ENCODE data around the gene FERMT3. TPM values are rescaled to one million over a fixed set of nuclear protein-coding genes. Genes with fewer than 3 reads are reported as not detected.
"Not testable (repeated sequence)": the region's sequence is repeated elsewhere in the genome, so short reads cannot be mapped to it uniquely, and the experiment has no call there.

Gene FERMT3
- polyA plus RNA-seq, 3 donors, result 4.3 to 6.8 (median 5.6) TPM

DNA sequence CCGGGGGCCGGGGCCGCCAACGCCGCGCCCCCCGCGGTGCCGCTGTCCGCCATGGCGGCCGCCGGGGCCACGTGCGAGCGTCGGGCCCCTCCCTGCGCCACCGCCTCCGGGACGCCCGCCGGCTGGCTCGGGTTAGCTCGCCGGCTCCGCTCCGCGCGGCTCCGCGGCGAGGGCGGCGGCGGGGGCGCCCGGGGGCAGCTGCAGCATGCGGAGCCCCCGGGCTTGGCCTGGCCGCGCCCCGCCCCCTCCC, 40.0 kb downstream of the FERMT3 start:
- DNase-seq (ENCODE audit: low read depth in 3 of 3, low spot score in 2 of 3), result not testable (repeated sequence)

DNA sequence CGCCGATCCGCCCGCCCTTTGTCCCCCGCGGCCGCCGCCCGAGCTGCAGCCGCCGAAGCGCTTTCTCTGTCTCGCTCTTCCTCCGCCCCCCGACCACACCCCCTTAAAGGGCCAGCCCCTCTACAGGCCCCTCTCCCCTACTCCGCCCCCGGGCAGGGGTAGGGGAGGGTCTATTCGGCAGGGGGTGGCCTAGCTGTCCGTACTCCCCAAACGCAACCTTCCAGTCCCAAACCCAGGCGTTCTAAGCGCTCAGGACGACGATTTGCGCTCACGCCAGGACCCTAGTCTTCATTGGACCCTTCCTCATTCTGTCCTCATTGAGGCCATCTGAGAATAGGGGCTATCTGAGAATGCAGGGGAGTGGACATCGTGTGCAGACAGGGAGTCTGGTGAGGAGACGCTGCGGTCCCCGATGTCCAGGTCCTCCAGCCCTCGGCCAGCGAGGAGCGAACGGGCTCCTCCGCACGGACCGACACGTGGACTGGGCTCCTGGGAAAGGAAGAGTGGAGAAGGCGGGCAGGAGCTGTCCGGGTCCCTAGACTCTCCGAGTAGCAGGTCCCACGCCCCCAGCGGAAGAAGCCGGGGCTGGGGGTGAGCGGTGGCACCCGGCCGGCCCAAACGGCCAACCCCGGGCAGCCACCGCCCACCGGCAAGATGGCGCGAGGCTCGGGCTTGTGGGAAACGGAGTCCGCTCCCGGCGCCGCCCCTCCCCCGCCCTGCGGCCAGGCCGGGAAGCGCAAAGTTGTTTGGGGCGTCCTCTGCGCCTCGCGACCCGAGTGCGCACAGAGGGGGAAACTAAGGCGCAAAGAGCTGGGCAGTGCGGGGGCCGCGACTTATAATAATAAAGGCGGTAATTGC, 40.6 kb downstream of the FERMT3 start, which contains the start of gene PPP1R14B:
PPP1R14B (minus strand) TSS at position 73 of the 858 bp plus-strand sequence. CDS start 270 bp downstream, outside the sequence.
- no peak for DNase-seq (ENCODE audit: low read depth in 3 of 3, low spot score in 2 of 3)

DNA sequence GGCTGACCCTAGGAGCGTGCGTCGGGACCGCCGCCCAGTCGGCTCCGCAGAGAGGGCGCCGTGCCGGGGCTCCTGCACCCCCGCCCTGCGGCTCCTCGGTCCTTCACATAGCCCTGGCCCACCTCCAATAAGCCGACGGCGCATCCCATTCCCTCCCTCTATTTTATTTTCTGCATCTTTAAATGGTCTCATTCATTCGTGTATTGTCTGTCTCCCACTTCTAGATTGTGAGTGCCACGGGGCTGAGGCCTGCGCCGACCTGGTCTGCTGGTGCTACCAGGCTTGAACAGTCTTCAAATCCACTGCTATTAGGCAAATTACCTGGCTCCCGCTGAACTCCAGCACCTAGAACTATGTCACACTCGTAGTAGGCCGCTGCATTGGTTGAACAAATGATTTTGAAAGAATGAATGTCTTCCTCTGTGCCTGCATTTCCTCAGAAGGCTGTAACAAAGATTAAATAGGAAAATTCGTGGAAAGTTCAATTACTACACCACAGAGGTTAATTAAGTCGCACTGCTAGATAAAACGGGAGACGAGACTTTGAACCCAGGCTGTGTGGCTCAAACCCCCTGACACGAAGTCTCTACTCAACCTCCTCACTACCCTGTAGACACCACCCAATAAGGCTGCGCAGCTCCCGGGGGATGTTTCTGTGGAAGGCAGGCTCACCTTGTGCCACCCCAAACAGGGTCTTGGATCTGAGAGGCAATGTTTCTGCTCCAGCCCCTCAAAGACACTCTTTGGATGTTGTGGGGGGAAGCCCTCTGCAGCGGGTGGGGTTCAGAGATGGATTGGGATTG, 41.4 kb downstream of the FERMT3 start:
- DNase-seq (ENCODE audit: low read depth in 3 of 3, low spot score in 2 of 3), result no peak

DNA sequence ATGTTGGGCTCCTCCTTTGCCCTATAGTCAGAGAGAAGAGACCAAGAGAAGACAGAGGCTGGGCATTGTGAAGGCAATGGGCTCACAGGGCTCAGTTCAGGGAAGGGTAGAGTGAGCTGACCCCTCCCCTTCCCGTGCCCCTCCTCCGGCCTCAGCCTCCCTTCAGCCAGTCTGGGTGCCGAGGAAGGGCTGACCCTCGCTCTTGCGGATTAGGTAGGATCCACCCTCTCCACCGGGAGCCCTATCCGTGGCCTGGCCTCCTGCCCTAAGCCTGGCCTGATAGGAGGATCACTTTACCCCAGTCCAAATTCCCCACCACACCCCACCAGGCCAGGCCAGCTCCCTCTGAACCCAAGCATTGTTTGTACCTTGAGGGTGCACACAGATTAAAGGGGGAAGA, 42.1 kb downstream of the FERMT3 start:
- DNase-seq (ENCODE audit: low read depth in 3 of 3, low spot score in 2 of 3), result no peak

DNA sequence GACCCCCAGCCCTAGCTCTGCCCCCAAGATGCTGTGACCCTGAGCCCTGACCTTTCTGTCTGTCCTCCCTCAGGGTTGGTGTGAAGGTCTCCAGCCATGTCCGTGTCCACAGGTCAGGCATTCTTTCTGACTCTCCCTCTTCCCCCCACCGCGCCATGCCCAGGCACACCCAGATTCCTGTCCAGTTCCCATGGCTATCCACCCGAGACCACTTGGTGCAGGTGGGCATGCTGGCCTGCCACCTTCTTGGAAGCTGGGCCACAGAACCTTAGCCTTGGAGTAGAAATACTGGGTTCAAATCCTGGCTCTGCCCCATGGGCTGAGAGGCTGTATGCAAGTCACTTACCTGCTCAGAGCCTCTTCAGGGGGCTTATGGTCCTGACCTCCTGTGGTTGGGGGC, 42.5 kb downstream of the FERMT3 start:
- no peak for DNase-seq (ENCODE audit: low read depth in 3 of 3, low spot score in 2 of 3)

DNA sequence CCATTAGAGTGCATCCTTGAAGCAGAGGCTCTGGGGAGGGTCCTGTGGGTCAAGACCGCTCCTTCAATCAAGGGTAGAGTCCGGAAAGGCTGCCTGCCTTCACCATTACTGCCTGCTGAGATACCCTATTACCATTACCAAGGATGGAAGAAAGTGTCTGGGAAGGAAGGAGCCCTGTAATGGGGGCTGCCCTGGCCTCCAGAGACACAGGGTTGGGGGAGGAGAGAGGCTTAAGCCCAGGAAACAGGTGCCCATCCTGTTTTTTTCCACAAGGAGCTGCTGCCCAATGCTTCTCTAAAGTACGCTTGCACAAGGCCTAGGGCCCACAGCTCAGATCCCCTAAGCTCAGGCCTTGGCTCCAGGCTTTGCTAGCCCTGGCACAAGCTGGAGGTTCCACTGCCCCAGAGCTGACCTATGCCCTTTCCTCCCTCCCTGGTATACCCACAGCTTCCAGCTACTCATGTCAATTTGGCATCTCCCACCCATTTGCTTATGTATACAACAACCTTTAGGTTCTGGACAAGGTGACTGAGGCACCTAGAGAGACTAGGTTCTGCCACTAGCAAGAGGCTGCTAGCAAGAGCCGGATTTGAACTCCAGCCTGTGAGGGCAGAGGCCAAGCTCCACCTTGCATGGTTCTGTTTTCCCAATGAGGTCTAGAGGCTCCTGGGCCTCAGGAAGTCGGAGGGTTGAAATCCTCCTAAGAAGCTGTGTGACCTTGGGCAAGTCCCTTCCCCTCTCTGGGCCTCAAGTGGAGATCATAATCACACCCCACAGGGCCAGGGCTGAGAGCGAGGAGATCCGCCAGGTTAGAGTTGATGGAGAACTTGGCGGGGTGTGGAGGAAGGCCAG, 43.3 kb downstream of the FERMT3 start:
- no peak for DNase-seq (ENCODE audit: low read depth in 3 of 3, low spot score in 2 of 3)

DNA sequence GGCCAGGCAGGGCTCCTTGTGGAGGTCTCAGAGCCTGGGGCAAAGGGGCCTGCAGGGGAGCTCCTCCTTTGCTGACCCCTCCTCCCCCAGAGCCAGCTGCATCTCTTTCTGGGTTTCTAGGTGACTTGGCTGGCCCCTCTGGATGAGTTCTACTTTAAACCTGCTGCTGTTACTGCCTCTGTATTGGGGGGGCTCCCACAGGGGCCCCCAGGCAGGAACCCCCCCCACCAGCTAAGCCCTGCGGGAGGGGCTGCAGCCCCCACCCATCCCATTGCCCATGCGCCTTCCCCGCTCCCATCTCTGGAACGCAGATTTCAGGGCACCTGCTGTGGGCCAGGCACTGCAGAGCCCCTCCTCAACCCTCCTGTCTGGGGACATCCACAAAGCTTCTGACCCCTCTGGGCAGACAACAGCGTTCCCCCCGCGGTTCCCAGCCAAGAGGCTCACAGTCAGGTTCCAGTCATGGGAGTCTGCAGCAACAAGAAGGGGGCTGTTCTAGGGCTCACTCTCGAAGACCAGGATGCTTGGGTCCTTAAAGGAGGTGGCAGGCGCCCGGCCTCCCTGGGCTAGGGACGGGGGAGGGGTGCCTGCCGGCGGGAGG, 44.0 kb downstream of the FERMT3 start:
- no peak for DNase-seq (ENCODE audit: low read depth in 3 of 3, low spot score in 2 of 3)

DNA sequence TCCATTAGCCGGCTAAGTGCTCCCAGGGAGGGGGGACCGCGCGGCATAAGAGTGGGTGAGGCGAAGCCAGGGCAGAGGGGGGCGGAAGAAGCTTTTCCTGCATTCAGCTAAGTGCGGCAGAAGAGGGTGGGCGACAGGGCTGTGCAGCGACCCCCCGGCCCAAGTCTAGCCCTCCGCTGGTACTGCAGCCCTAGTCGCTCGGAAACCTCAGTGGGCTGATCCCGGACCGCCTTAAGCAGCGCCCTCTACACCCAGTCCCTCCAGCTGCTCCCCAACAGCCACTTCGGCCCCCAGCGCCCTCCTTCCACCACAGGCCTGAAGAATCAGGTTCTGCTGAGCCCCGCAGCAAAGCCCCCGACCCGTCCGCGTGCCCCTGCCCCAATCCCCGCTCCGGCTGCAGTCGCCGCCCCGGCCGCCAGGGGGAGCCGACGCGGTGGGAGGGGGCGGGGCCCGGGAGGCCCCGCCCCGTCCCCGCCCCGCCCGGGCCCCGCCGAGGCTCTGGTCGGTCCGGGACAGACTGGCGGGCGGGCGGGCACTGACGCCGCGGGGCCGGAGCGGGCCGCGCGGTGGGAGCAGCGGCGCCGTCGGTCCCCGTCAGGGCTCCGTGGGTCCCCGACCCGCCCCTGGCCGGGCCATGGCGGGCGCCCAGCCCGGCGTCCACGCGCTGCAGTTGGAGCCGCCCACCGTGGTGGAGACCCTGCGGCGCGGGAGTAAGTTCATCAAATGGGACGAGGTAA, 44.7 kb downstream of the FERMT3 start, which contains the start of gene PLCB3:
PLCB3 (plus strand) TSS at position 515 of the 737 bp plus-strand sequence; CDS start at position 635, 120 bp downstream.
- DNase-seq (ENCODE audit: low read depth in 3 of 3, low spot score in 2 of 3), result no peak

DNA sequence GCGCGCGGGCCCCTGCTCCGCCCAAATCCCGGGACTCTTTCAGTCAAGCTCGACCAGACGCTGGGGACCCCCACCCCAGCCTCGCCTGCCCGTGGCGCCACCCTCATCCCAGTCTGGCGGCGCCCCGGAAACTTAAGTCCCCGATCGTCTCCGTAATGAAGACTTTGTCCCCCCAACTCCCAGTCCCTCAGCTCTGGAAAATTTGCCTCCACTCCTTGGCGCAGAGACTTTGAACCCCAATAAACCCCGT, 45.2 kb downstream of the FERMT3 start:
- no peak for DNase-seq (ENCODE audit: low read depth in 3 of 3, low spot score in 2 of 3)

DNA sequence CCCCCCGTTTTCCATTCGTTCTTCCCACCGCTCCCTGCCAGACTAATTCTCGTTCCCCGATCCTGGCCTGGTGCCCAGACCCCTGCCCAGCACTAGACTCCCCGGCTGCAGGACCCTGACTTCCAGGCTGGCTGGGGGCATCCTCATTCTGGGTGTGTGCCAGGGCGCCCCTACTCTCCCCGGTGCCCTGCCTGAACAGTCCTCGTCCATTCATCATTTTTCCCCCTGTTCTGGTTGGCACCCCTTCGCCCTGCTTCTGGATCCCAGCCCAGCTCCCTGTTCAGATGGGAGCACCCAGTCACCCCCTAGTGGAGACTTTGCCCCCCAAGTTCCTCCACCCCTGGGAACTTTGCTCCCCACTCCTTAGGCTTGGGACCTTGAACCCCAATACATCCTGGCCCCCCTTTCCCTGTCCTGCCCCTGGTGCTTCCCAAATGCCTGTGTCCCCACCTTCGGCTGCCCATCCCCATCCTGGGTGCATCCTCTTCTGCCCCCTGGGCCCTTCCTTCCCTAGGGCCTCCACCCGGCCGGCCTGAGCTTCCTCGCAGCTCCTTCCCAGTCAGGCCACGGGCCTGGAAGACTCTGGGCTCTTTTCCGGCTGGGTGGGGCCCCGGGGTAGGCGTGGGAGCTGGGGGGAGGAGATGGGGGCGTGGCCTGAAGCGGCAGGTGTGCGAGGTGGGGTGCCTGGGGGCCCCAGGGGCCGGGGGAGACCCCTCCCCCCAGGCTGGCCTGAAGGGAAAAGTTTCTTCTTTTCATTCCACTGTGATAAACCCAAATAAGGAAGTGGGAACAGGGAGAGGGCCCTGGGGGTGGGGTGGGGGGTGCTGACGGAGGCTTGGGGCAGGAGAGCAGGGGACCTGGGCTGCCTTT, 45.7 kb downstream of the FERMT3 start:
- DNase-seq (ENCODE audit: low read depth in 3 of 3, low spot score in 2 of 3), result no peak

DNA sequence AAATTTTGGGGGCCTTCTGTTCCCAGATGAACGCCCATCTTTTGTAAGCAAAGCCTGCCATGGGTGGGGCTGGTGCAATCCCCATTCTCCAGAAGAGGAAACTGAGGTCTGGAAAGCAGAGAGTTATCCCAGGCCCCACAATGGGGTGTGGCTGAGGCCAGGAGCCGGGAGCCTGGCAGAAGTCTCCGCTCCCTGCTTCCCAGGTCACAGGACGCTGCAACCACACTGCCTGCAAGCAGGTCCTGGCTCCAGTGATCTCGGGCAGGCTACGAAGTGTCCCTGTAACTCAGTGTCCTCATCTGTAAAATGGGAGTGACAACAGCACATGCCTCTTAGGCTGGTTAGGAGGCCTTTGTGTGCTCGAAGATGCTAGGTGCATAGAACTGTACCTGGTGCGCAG, 46.5 kb downstream of the FERMT3 start:
- DNase-seq (ENCODE audit: low read depth in 3 of 3, low spot score in 2 of 3), result no peak

DNA sequence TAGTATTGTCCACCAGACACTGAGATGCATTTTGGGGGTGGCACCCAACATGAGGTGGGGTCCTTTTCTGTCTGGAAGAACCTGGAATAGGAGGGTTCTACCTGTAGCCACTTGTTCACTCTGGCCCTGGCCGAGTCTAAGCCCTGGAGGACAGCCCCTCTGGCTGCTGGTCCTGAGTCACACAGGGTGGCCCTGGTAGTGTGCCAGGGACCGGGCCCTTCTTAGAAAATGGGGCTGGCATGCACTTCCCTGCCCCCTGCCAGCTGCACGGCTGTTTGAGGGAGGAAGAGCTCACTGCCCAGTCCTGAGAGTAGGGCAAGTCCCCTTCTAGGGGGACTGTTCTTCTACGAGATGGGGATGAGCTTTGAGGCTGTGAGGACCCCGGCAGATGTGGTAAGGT, 47.0 kb downstream of the FERMT3 start:
- DNase-seq (ENCODE audit: low read depth in 3 of 3, low spot score in 2 of 3), result no peak

DNA sequence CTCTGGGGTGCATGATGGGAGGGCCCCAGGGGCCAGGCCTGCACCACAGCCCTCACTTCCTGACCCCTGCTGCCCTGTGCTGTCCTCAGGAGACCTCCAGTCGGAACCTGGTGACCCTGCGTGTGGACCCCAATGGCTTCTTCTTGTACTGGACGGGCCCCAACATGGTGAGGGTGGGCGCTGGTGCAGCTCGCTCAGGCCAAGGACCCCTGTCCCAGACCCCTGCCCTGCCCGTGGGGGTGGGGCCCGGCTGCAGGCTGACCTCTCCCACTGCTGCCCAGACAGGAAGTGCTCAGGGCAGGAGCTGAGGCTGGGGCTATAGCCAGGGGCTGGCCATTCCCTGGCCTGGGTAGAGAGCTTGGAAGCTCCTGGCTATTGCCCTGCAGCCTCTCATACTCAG, 47.8 kb downstream of the FERMT3 start:
- DNase-seq (ENCODE audit: low read depth in 3 of 3, low spot score in 2 of 3), result no peak

DNA sequence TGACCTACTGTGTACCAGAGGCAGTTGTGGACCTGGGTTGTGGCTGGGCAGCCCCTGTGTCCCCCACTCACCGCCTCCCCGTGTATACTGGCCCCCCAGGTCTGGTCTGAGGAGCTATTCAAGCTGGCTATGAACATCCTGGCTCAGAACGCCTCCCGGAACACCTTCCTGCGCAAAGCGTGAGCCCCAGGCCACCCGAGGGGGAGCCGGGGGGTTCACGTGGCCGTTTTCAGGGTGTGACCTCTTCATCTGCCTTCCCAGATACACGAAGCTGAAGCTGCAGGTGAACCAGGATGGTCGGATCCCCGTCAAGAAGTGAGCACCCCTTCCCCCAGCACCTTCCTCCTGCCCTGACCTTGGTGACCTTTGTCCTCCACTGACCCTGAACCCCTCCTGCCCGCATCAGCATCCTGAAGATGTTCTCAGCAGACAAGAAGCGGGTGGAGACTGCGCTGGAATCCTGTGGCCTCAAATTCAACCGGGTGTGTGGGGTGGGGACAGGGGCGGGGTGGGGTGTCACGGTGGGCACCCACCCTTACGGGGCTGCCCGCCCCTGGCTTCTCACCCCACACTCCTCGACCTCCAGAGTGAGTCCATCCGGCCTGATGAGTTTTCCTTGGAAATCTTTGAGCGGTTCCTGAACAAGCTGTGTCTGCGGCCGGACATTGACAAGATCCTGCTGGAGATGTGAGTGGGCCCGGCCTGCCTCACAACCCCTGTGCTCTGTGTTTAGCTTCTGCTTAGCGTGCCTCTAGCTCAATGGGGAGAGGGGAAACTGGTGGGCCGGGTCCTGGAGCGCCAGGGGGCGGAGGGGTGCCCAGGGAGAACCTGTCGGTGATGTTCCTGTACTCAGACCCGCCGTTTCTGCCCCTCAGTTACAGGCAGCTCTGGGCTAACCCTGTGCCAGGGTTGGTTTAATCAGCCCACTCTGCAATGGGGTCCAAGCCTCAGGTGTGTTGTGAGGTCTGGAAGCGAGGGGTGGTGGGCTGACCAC, 48.9 kb downstream of the FERMT3 start:
- no peak for DNase-seq (ENCODE audit: low read depth in 3 of 3, low spot score in 2 of 3)

DNA sequence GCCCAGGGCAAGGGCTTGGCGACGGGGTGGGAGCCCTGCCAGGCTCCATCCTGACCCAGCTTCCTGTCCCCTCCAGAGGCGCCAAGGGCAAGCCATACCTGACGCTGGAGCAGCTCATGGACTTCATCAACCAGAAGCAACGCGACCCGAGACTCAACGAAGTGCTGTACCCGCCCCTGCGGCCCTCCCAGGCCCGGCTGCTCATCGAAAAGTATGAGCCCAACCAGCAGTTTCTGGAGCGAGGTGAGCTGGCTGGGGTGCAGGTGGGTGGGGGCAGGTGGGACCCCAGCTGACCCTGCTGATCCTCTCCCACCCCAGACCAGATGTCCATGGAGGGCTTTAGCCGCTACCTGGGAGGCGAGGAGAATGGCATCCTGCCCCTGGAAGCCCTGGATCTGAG, 49.8 kb downstream of the FERMT3 start:
- DNase-seq (ENCODE audit: low read depth in 3 of 3, low spot score in 2 of 3), result no peak

DNA sequence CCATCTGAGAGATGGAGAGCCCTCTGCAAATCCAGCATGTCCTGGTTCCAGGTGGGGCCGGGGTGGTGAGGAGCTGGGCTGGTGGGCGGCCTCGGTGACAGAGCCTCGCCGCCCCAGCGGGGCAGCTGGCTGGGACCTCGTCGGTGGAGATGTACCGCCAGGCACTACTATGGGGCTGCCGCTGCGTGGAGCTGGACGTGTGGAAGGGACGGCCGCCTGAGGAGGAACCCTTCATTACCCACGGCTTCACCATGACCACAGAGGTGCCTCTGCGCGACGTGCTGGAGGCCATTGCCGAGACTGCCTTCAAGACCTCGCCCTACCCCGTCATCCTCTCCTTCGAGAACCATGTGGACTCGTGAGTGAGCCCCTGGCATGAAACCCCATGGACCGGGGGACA, 51.8 kb downstream of the FERMT3 start:
- no peak for DNase-seq (ENCODE audit: low read depth in 3 of 3, low spot score in 2 of 3)

DNA sequence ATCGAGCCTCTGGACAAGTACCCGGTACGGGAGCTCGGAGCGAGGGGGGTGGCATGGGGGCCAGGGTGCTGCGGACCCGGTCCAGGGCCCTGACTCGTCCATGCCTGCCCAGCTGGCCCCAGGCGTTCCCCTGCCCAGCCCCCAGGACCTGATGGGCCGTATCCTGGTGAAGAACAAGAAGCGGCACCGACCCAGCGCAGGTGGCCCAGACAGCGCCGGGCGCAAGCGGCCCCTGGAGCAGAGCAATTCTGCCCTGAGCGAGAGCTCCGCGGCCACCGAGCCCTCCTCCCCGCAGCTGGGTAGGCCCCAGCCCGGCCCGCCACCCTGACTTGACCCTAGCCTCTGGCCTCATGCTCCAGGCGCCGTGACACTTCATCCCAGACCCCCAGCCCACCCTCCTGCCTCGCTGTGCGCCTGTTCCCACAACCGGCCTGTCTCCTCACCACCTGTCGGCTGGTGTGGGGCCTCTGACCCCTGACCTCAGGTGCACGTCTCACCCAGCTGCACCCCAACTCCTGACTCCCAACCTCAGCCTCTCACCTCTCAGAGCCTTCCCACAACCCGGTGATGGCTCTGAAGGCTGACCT, 52.5 kb downstream of the FERMT3 start:
- no peak for DNase-seq (ENCODE audit: low read depth in 3 of 3, low spot score in 2 of 3)
